Activated CD4-positive, alpha-beta T cell treated with anti-CD3 and anti-CD28 coated beads for 36 hours (primary cell): Measurements from ENCODE around the gene CACNA1C. TPM values are rescaled to one million over a fixed set of nuclear protein-coding genes. Genes with fewer than 3 reads are reported as not detected.

Source experiments
- ATAC-seq: fragments of 200-7000 bp; cut with Tn5 transposase; one replicate; pipeline ENCODE4 v1.10.0; 2021; ENCODE audit warnings: mild to moderate bottlenecking, moderate library complexity
- CTCF ChIA-PET: fragments of 350-600 bp; sonication (Branson Sonifier 250); formaldehyde crosslinking; loops from one replicate; lab custom pipeline; 2021; ENCODE audit warnings: antibody characterized with exemption; lab: Charles Lee
- POLR2A ChIA-PET: fragments of 350-600 bp; sonication (Branson Sonifier 250); formaldehyde crosslinking; loops from one replicate; lab custom pipeline; 2021; ENCODE audit warnings: antibody characterized with exemption, inconsistent platforms; lab: Charles Lee
- DNase-seq: peaks from one replicate; pipeline ENCODE4 v3.0.0-alpha.2; 2020
- H3K27ac Mint-ChIP-seq: one replicate; pipeline ENCODE4 v1.8.0; 2021; ENCODE audit warnings: mixed read lengths
- H3K27me3 Mint-ChIP-seq: one replicate; pipeline ENCODE4 v1.8.0; 2021; ENCODE audit warnings: mixed read lengths
- H3K36me3 Mint-ChIP-seq: one replicate; pipeline ENCODE4 v1.8.0; 2021; ENCODE audit warnings: low read depth, mixed read lengths
- H3K4me1 Mint-ChIP-seq: one replicate; pipeline ENCODE4 v1.8.0; 2021; ENCODE audit warnings: mixed read lengths
- H3K4me3 Mint-ChIP-seq: one replicate; pipeline ENCODE4 v1.8.0; 2021; ENCODE audit warnings: mild to moderate bottlenecking, moderate library complexity, mixed read lengths
- H3K9me3 Mint-ChIP-seq: one replicate; pipeline ENCODE4 v1.8.0; 2021; ENCODE audit warnings: low read depth, mixed read lengths
- intact Hi-C, 2 experiments: fragments of 100-400 bp; cut with DNase I in 1 of 2; cut with micrococcal nuclease in 1 of 2; formaldehyde crosslinking; loops; one replicate each; pipeline versions ENCODE4 v1.14.2 to v1.15.1; 2022 to 2024; cut with DNase I, micrococcal nuclease
- total RNA-seq, 2 experiments: library from RNA; stranded (reverse); gene quantifications; one replicate each; pipeline ENCODE4 v1.2.3, GENCODE V29; 2021

The CACNA1C gene
- total RNA-seq, 2 experiments from 2014 or later = 0.11 TPM

- POLR2A ChIA-PET = interaction anchor here (0.6 kb wide), 1 partner anchor 55 kb away, joined by 3 read pairs; no protein-coding TSS in a partner anchor
- no peak for ATAC-seq
- intact Hi-C loops = no loop called here
Measured at GRCh38 chr12:2355604-2356003, 302.8 kb downstream of the CACNA1C start.

GRCh38 chr12:2356601-2357125, 303.9 kb downstream of the CACNA1C start:
- ATAC-seq = no peak
- H3K4me1 Mint-ChIP-seq = peaks cover 16% of the 10 kb centered on the region
- no peak overlapping the region for H3K27ac Mint-ChIP-seq
- no peak for DNase-seq
- CTCF ChIA-PET = interaction anchor here (0.9 to 1.0 kb wide), 2 partner anchors 30 to 106 kb away, joined by 3 to 5 read pairs; no protein-coding TSS in a partner anchor
- H3K36me3 Mint-ChIP-seq = no peaks in the 10 kb centered on the region
- H3K4me3 Mint-ChIP-seq = no peak overlapping the region
- POLR2A ChIA-PET = no interaction called here
- peaks cover 19% of the 10 kb centered on the region for H3K27me3 Mint-ChIP-seq
- H3K9me3 Mint-ChIP-seq = no peaks in the 10 kb centered on the region
- intact Hi-C loops = no loop called here

More at GRCh38 chr12:2355604-2356003, 302.8 kb downstream of the CACNA1C start:
- no peaks in the 10 kb centered on the region for H3K9me3 Mint-ChIP-seq
- CTCF ChIA-PET = interaction anchor here (0.7 kb wide), 1 partner anchor 27 kb away, joined by 3 read pairs; no protein-coding TSS in a partner anchor
- no peak overlapping the region for H3K27ac Mint-ChIP-seq
- peaks cover 16% of the 10 kb centered on the region for H3K4me1 Mint-ChIP-seq
- H3K27me3 Mint-ChIP-seq = peaks cover 19% of the 10 kb centered on the region
- no peak for DNase-seq
- H3K36me3 Mint-ChIP-seq = no peaks in the 10 kb centered on the region
- H3K4me3 Mint-ChIP-seq = no peak overlapping the region

GRCh38 chr12:2358986-2359658, 306.3 kb downstream of the CACNA1C start:
- CTCF ChIA-PET = interaction anchor here (1.2 kb wide), 1 partner anchor 223 kb away, joined by 3 read pairs; no protein-coding TSS in a partner anchor
- Mint-ChIP-seq H3K4me1 (peaks cover 26% of the 10 kb centered on the region), H3K27me3 (peaks cover 11% of the 10 kb centered on the region), H3K36me3 (no peaks in the 10 kb centered on the region), H3K27ac (no peak overlapping the region), H3K4me3 (no peak overlapping the region), H3K9me3 (no peaks in the 10 kb centered on the region)
- intact Hi-C loops = loop anchor here in 1 of 2 experiments (1.0 to 2.0 kb wide), 2 partner anchors 28 to 224 kb away; no protein-coding TSS in a partner anchor
- ATAC-seq (no peak), DNase-seq (no peak)
- POLR2A ChIA-PET = no interaction called here

- ATAC-seq (no peak), DNase-seq (no peak)
- Mint-ChIP-seq H3K4me1 (peaks cover 26% of the 10 kb centered on the region), H3K27me3 (peaks cover 11% of the 10 kb centered on the region), H3K36me3 (no peaks in the 10 kb centered on the region), H3K9me3 (no peaks in the 10 kb centered on the region), H3K27ac (no peak overlapping the region), H3K4me3 (no peak overlapping the region)
- ChIA-PET POLR2A (no interaction called here), CTCF (interaction anchor here (0.7 to 1.9 kb wide), 3 partner anchors 27 to 223 kb away, joined by 3 to 5 read pairs (median 3); no protein-coding TSS in a partner anchor)
- intact Hi-C loops = loop anchor here in 1 of 2 experiments (1.0 to 2.0 kb wide), 2 partner anchors 27 to 223 kb away; no protein-coding TSS in a partner anchor
Measured at GRCh38 chr12:2359725-2360629, 307.2 kb downstream of the CACNA1C start.

GRCh38 chr12:2360630-2361170, 307.9 kb downstream of the CACNA1C start:
- ATAC-seq (no peak), DNase-seq (no peak)
- Mint-ChIP-seq H3K4me1 (peaks cover 26% of the 10 kb centered on the region), H3K36me3 (no peaks in the 10 kb centered on the region), H3K4me3 (no peak overlapping the region), H3K9me3 (no peaks in the 10 kb centered on the region), H3K27me3 (peaks cover 11% of the 10 kb centered on the region), H3K27ac (no peak overlapping the region)
- CTCF ChIA-PET = interaction anchor here (0.7 to 1.9 kb wide), 2 partner anchors 26 to 142 kb away, joined by 3 to 5 read pairs; no protein-coding TSS in a partner anchor
- intact Hi-C loops = no loop called here
- POLR2A ChIA-PET = no interaction called here

- ChIA-PET POLR2A (no interaction called here), CTCF (no interaction called here)
- Mint-ChIP-seq H3K27me3 (peaks cover 4% of the 10 kb centered on the region), H3K27ac (no peak overlapping the region), H3K36me3 (no peaks in the 10 kb centered on the region), H3K9me3 (no peaks in the 10 kb centered on the region), H3K4me1 (peaks cover 12% of the 10 kb centered on the region), H3K4me3 (no peak overlapping the region)
- intact Hi-C loops = no loop called here
- ATAC-seq (no peak), DNase-seq (no peak)
Measured at GRCh38 chr12:2363836-2364609, 311.2 kb downstream of the CACNA1C start.

GRCh38 chr12:2364631-2365051, 311.9 kb downstream of the CACNA1C start:
- Mint-ChIP-seq H3K4me1 (peaks cover 10% of the 10 kb centered on the region), H3K27ac (no peak overlapping the region), H3K4me3 (no peak overlapping the region), H3K9me3 (no peaks in the 10 kb centered on the region), H3K36me3 (no peaks in the 10 kb centered on the region), H3K27me3 (peaks cover under 1% of the 10 kb centered on the region)
- CTCF ChIA-PET = no interaction called here
- no peak for ATAC-seq
- no peak for DNase-seq
- POLR2A ChIA-PET = no interaction called here
- intact Hi-C loops = no loop called here

GRCh38 chr12:2366711-2367110, 313.9 kb downstream of the CACNA1C start:
- Mint-ChIP-seq H3K27ac (no peak overlapping the region), H3K9me3 (no peaks in the 10 kb centered on the region), H3K4me3 (no peak overlapping the region), H3K4me1 (peaks cover 10% of the 10 kb centered on the region), H3K27me3 (no peaks in the 10 kb centered on the region), H3K36me3 (no peaks in the 10 kb centered on the region)
- ChIA-PET POLR2A (no interaction called here), CTCF (no interaction called here)
- intact Hi-C loops = no loop called here
- ATAC-seq = no peak
- no peak for DNase-seq

- intact Hi-C loops = no loop called here
- ATAC-seq = no peak
- Mint-ChIP-seq H3K27me3 (no peaks in the 10 kb centered on the region), H3K4me1 (no peaks in the 10 kb centered on the region), H3K27ac (no peak overlapping the region), H3K4me3 (no peak overlapping the region), H3K36me3 (no peaks in the 10 kb centered on the region), H3K9me3 (no peaks in the 10 kb centered on the region)
- CTCF ChIA-PET = no interaction called here
- DNase-seq = no peak
- POLR2A ChIA-PET = no interaction called here
Measured at GRCh38 chr12:2372178-2372577, 319.4 kb downstream of the CACNA1C start.

GRCh38 chr12:2372735-2373134, 319.9 kb downstream of the CACNA1C start:
- Mint-ChIP-seq H3K27ac (no peak overlapping the region), H3K27me3 (no peaks in the 10 kb centered on the region), H3K4me1 (no peaks in the 10 kb centered on the region), H3K36me3 (no peaks in the 10 kb centered on the region), H3K4me3 (no peak overlapping the region), H3K9me3 (no peaks in the 10 kb centered on the region)
- intact Hi-C loops = no loop called here
- DNase-seq (no peak), ATAC-seq (no peak)
- ChIA-PET CTCF (no interaction called here), POLR2A (no interaction called here)
